Mesothelial cell of epicardium (in vitro differentiated cells): ENCODE measurements around the gene RNF130. TPM values are rescaled to one million over a fixed set of nuclear protein-coding genes. Genes with fewer than 3 reads are reported as not detected.

Experiments
- DNase-seq, 2 experiments: peaks; one replicate each; pipeline ENCODE4 v3.0.0; 2021; ENCODE audit warnings: low spot score in 2 of 2; ENCODE audit not compliant: unreplicated experiment in 2 of 2
- H3K27ac Mint-ChIP-seq: 2 replicates; pipeline ENCODE4 v1.8.0; 2021; ENCODE audit warnings: mixed read lengths
- H3K27me3 Mint-ChIP-seq: 2 replicates; pipeline ENCODE4 v1.8.0; 2021; ENCODE audit warnings: low read depth, mixed read lengths
- H3K36me3 Mint-ChIP-seq: 2 replicates; pipeline ENCODE4 v1.8.0; 2021; ENCODE audit warnings: mixed read lengths
- H3K4me1 Mint-ChIP-seq: 2 replicates; pipeline ENCODE4 v1.8.0; 2021; ENCODE audit warnings: mixed read lengths
- H3K4me3 Mint-ChIP-seq: 2 replicates; pipeline ENCODE4 v1.8.0; 2021; ENCODE audit warnings: mild to moderate bottlenecking, moderate library complexity, mixed read lengths
- H3K9me3 Mint-ChIP-seq: 2 replicates; pipeline ENCODE4 v1.8.0; 2021; ENCODE audit warnings: mixed read lengths
- total RNA-seq: library from RNA; stranded (reverse); gene quantifications from 3 replicates; pipeline ENCODE4 v1.2.1, GENCODE V29; 2021
- TF ChIP-seq, protein P1 (sequence below): fragments of 200-600 bp; sonication (generic); IDR thresholded peaks from one replicate; pipeline ENCODE4 v1.5.0; 2021; ENCODE audit warnings: antibody characterized with exemption; ENCODE audit not compliant: unreplicated experiment

The RNF130 gene
- total RNA-seq, 1 donor from 2014 or later = 44.9 TPM

DNA sequence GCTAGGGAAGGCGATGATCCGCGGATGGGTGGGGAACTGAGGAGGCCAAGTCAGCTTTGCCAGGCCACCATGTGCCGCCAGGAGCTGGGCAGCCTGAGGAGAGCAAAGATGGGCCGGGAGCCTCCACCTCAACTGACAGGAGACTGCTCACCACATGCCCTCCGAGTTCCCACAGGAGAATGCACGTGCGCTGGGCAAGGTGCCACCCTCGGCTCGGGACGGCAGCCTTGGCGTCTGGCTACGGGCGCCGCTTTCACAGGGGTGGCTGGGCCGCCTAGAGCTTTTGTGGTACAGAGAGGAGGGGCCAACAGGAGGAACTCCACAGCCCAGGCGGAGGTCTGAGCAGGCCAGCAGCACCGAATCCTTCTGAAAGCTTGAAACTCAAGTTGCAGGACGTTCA lies 158.6 kb downstream of the RNF130 start:
- Mint-ChIP-seq H3K4me3 (no peak overlapping the region), H3K27me3 (no peaks in the 10 kb centered on the region), H3K36me3 (no peaks in the 10 kb centered on the region), H3K27ac (no peak overlapping the region), H3K4me1 (no peaks in the 10 kb centered on the region), H3K9me3 (no peaks in the 10 kb centered on the region)
- TF ChIP-seq, protein P1, sequence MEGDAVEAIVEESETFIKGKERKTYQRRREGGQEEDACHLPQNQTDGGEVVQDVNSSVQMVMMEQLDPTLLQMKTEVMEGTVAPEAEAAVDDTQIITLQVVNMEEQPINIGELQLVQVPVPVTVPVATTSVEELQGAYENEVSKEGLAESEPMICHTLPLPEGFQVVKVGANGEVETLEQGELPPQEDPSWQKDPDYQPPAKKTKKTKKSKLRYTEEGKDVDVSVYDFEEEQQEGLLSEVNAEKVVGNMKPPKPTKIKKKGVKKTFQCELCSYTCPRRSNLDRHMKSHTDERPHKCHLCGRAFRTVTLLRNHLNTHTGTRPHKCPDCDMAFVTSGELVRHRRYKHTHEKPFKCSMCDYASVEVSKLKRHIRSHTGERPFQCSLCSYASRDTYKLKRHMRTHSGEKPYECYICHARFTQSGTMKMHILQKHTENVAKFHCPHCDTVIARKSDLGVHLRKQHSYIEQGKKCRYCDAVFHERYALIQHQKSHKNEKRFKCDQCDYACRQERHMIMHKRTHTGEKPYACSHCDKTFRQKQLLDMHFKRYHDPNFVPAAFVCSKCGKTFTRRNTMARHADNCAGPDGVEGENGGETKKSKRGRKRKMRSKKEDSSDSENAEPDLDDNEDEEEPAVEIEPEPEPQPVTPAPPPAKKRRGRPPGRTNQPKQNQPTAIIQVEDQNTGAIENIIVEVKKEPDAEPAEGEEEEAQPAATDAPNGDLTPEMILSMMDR = no peak
- no peak for DNase-seq

DNA sequence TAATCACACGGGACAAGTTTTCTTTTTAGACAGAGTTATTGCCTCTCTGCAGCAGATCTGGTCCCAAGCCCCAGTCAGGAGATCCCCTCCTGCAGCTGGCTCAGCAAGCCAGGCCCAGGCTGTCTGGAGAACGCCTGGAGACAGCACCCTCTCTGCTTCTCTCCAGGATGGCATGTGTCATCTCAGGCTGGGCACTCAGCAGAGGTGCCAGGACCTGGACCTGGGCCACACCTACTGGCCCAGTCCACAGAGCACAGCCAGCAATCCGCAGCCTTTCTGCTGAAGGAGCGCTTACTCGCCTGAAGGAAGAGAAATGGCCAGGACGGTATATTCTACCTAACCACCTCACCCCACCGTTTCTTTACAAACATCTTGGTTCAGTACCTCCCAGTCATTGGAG lies 159.2 kb downstream of the RNF130 start:
- H3K9me3 Mint-ChIP-seq = no peaks in the 10 kb centered on the region
- H3K4me1 Mint-ChIP-seq = no peaks in the 10 kb centered on the region
- no peaks in the 10 kb centered on the region for H3K27me3 Mint-ChIP-seq
- TF ChIP-seq, protein P1 = no peak
- H3K4me3 Mint-ChIP-seq = no peak overlapping the region
- no peak for DNase-seq
- no peak overlapping the region for H3K27ac Mint-ChIP-seq
- no peaks in the 10 kb centered on the region for H3K36me3 Mint-ChIP-seq

DNA sequence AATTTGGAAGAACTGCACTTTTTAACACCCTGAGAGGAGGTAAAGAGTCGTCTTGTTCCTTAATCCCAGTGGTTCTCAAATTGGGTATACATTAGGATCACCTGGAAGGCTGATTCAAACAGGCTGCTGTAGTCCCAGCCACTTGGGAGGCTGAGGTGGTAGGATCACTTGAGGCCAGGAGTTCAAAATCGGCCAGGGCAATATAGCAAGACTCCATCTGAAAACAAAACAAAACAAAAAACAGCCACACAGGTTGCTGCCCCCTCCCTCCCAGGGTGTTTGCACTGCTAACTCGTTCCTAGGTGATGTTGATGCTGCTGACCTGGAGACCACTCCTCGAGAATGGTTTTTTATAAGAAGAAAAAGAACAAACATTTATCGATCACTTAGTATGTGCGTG lies 162.3 kb downstream of the RNF130 start:
- Mint-ChIP-seq H3K9me3 (no peaks in the 10 kb centered on the region), H3K27me3 (no peaks in the 10 kb centered on the region), H3K27ac (no peak overlapping the region), H3K36me3 (peaks cover 4% of the 10 kb centered on the region), H3K4me1 (peaks cover 7% of the 10 kb centered on the region), H3K4me3 (peak overlapping the region; percentile 70)
- TF ChIP-seq, protein P1 = no peak
- DNase-seq = no peak

DNA sequence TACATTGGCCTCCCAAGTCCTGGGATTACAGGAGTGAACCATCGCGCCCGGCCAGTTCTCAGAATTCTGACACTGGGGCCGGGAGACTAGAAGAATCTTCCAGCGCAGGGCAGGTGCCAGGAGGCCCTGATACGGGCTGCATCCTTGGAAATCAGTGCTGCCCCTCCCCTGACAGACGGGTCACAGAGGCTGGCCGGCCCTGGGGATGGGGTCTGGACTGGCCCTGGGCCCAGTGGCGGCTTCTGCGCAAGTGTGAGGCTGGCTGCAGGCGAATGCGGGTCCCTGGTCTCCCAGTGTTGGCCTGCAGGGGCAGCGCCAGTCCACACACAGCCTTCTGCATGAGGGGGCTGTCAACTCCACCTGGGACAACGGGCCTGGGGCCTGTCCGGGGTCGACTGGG lies 163.0 kb downstream of the RNF130 start:
- peaks cover 7% of the 10 kb centered on the region for H3K4me1 Mint-ChIP-seq
- no peak overlapping the region for H3K27ac Mint-ChIP-seq
- H3K27me3 Mint-ChIP-seq = no peaks in the 10 kb centered on the region
- H3K9me3 Mint-ChIP-seq = no peaks in the 10 kb centered on the region
- H3K36me3 Mint-ChIP-seq = peaks cover 7% of the 10 kb centered on the region
- DNase-seq = no peak
- TF ChIP-seq, protein P1 = no peak
- peak overlapping the region; percentile 70 for H3K4me3 Mint-ChIP-seq

DNA sequence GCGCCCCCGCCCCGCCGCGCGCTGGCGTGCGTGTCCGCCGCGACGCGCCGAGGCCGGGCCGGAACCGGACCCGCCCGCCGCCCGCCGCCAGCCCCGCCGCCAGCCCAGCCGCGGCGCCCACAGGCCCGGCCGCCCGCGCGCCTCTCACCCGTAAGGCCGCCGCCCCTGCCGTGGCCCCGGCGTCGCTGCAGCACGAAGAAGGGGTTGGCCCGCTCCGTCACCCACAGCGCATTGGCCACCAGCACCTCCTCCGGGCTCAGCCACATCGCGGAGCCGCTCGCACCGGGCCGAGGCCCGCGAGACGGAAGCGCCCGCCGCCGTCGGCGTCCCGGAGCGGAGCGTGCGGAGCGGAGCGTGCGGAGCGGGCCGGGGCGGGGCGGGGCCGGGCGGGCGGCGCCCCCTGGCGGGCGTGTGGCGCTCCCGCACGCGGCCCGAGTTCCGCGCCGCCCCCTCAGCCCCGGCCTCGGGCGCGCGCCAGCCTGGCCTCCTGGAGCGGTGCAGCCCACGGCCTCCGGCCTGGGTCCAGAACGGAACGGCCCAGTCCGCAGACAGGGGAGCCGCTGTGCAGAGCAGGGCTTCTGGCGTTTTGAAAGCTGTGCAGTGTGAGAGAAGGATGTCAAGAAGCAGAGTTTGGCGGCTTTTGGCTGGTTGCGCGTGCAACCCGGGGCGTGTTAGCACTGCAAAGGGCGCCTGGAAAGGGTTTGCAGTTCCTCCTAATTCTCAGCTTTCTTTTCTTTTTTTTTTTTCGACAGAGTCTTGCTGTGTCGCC lies 163.8 kb downstream of the RNF130 start, which contains the start of gene TBC1D9B:
Gene TBC1D9B, minus strand, starts transcription at position 342 of the 769 bp plus-strand sequence. Its CDS starts 76 bp downstream, at position 266.
- peak within 1 kb of the TSS; percentile 87 for H3K4me3 Mint-ChIP-seq
- DNase-seq = peak; percentile 62 to 66
- peaks cover 7% of the 10 kb centered on the region for H3K4me1 Mint-ChIP-seq
- no peaks in the 10 kb centered on the region for H3K27me3 Mint-ChIP-seq
- peak within 1 kb of the TSS; percentile 73 for H3K27ac Mint-ChIP-seq
- peaks cover 9% of the 10 kb centered on the region for H3K36me3 Mint-ChIP-seq
- TF ChIP-seq, protein P1 = peak; percentile 52
- no peaks in the 10 kb centered on the region for H3K9me3 Mint-ChIP-seq
